Measurements from ENCODE around the gene WRAP73. TPM values are rescaled to one million over a fixed set of nuclear protein-coding genes. Genes with fewer than 3 reads are reported as not detected.
"Not testable (repeated sequence)": the region's sequence is repeated elsewhere in the genome, so short reads cannot be mapped to it uniquely, and the experiment has no call there.

The WRAP73 gene
- total RNA-seq, 1 experiment from 2014 or later, result 14.9 TPM

GRCh38 chr1:3590139-3590763 lies 59.7 kb downstream of the WRAP73 start:
- CTCF ChIA-PET, result no interaction called here
- H3K27me3 Mint-ChIP-seq (ENCODE audit: unreplicated experiment), result no peaks in the 10 kb centered on the region
- no TSS peak for BruUV-seq (replicated peaks)
- intact Hi-C loops (cut with micrococcal nuclease; ENCODE audit: unreplicated experiment), result no loop called here
- TF ChIP-seq CTCF (IDR thresholded peaks at IDR 0.05; ENCODE audit: unreplicated experiment), result no peak
- peaks cover 15% of the 10 kb centered on the region for H3K4me1 Mint-ChIP-seq (ENCODE audit: low read depth, unreplicated experiment)
- no peaks in the 10 kb centered on the region for H3K9me3 Mint-ChIP-seq (ENCODE audit: low read depth, unreplicated experiment)
- peaks cover 15% of the 10 kb centered on the region for H3K36me3 Mint-ChIP-seq (ENCODE audit: insufficient read depth, unreplicated experiment)
- no peak for DNase-seq
- no peak overlapping the region for H3K27ac Mint-ChIP-seq (ENCODE audit: unreplicated experiment)
- H3K4me3 Mint-ChIP-seq (ENCODE audit: low read depth, unreplicated experiment), result no peak overlapping the region

DNA sequence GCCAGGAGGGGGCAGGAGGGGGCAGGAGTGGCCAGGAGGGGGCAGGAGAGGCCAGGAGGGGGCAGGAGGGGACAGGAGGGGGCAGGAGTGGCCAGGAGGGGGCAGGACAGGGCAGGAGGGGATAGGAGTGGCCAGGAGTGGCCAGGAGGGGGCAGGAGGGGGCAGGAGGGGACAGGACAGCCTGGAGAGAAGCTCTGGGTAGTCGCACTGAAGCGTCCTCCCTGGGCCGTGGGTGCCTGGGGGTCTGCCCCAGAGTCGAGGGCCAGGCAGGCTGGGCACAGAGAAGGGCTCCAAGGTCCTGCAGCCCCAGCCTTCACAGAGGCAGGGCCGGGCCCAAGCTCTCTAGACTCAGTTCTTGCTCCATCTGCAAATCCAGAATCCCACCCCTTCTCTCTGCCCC lies 61.5 kb downstream of the WRAP73 start:
- intact Hi-C loops (cut with micrococcal nuclease; ENCODE audit: unreplicated experiment), result loop anchor here (2.0 kb wide), 1 partner anchor 26 kb away; no protein-coding TSS in a partner anchor
- Mint-ChIP-seq H3K27ac (ENCODE audit: unreplicated experiment) (no peak overlapping the region), H3K27me3 (ENCODE audit: unreplicated experiment) (no peaks in the 10 kb centered on the region), H3K9me3 (ENCODE audit: low read depth, unreplicated experiment) (no peaks in the 10 kb centered on the region), H3K4me3 (ENCODE audit: low read depth, unreplicated experiment) (no peak overlapping the region), H3K36me3 (ENCODE audit: insufficient read depth, unreplicated experiment) (peaks cover 22% of the 10 kb centered on the region), H3K4me1 (ENCODE audit: low read depth, unreplicated experiment) (peaks cover 15% of the 10 kb centered on the region)
- no TSS peak for BruUV-seq (replicated peaks)
- peak; percentile 16 for DNase-seq
- CTCF ChIA-PET, result interaction anchor here (0.6 to 2.3 kb wide), 4 partner anchors 27 to 115 kb away, joined by 3 to 26 read pairs (median 4); no protein-coding TSS in a partner anchor
- no peak for TF ChIP-seq CTCF (IDR thresholded peaks at IDR 0.05; ENCODE audit: unreplicated experiment)

DNA sequence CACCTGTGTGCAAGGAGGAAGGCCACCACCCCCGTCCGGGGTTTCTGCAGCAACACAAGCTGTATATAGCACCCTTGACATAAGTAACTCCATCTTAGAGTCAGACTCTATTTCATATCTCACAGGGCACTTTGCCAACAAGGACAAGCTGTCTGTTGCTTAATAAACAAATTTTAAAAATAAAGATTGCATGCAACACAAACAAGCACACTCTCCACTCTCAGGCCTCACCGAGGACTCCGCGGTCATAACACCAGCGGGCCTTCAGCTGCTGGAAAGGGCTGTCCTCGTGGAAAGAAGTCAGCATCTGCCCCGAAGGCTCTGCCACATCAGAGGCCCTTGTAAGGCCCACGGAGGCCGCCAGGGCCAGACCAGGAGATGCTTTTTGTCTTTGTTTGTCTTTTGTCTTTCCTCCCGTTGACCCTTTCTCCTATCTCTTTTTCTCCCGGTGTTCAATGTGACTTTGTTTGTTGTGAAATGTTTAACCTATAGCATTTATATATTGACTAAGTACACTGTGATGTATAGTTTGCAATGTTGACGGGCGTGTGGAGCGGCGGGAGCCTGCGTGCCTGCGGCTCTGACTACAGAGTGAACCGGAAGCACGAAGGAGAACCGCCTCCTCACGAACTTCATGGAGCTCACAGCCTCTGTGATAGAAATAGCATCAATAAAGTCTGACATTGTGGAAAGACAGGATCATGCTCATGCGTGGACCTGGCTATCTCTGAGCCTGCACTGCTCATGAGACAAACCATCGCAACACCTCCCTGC lies 62.7 kb downstream of the WRAP73 start:
- CTCF ChIA-PET, result interaction anchor here (0.6 to 2.3 kb wide), 4 partner anchors 17 to 134 kb away, joined by 3 to 26 read pairs (median 4); no protein-coding TSS in a partner anchor
- peak; percentile 20 for DNase-seq
- peaks cover 15% of the 10 kb centered on the region for H3K4me1 Mint-ChIP-seq (ENCODE audit: low read depth, unreplicated experiment)
- no peak overlapping the region for H3K4me3 Mint-ChIP-seq (ENCODE audit: low read depth, unreplicated experiment)
- H3K36me3 Mint-ChIP-seq (ENCODE audit: insufficient read depth, unreplicated experiment), result peaks cover 24% of the 10 kb centered on the region
- BruUV-seq (replicated peaks), result no TSS peak
- H3K27me3 Mint-ChIP-seq (ENCODE audit: unreplicated experiment), result no peaks in the 10 kb centered on the region
- no peak for TF ChIP-seq CTCF (IDR thresholded peaks at IDR 0.05; ENCODE audit: unreplicated experiment)
- no peaks in the 10 kb centered on the region for H3K9me3 Mint-ChIP-seq (ENCODE audit: low read depth, unreplicated experiment)
- H3K27ac Mint-ChIP-seq (ENCODE audit: unreplicated experiment), result peak overlapping the region; percentile 47
- intact Hi-C loops (cut with micrococcal nuclease; ENCODE audit: unreplicated experiment), result no loop called here

DNA sequence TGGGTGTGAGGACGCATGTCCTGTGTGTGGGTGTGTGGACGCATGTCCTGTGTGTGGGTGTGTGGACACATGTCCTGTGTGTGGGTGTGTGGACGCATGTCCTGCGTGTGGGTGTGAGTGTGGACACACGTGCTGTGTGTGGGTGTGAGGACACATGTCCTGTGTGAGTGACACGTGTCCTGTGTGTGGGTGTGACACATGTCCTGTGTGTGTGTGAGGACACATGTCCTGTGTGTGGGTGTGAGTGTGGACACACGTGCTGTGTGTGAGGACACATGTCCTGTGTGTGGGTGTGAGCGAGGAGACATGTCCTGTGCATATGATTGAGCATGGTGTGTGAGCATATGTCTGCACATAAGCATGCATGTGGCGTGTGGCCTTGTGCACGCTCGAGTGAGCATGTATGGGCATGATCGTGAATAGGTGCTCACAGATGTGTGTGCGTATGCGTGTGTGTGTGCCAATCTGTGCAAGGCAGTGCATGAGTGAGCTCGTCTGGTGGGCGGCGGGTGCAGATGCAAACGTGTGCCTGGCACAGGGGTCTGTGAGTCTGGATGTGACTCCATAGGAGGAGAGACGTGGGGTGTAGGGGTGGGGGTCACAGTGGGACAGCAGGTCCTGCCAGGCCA lies 63.8 kb downstream of the WRAP73 start:
- Mint-ChIP-seq H3K27me3 (ENCODE audit: unreplicated experiment) (no peaks in the 10 kb centered on the region), H3K4me1 (ENCODE audit: low read depth, unreplicated experiment) (peaks cover 15% of the 10 kb centered on the region), H3K4me3 (ENCODE audit: low read depth, unreplicated experiment) (no peak overlapping the region), H3K9me3 (ENCODE audit: low read depth, unreplicated experiment) (no peaks in the 10 kb centered on the region), H3K27ac (ENCODE audit: unreplicated experiment) (no peak overlapping the region), H3K36me3 (ENCODE audit: insufficient read depth, unreplicated experiment) (peaks cover 22% of the 10 kb centered on the region)
- DNase-seq, result no peak
- no peak for TF ChIP-seq CTCF (IDR thresholded peaks at IDR 0.05; ENCODE audit: unreplicated experiment)
- intact Hi-C loops (cut with micrococcal nuclease; ENCODE audit: unreplicated experiment), result no loop called here
- BruUV-seq (replicated peaks), result no TSS peak
- CTCF ChIA-PET, result interaction anchor here (0.8 kb wide), 1 partner anchor 149 kb away, joined by 5 read pairs; no protein-coding TSS in a partner anchor

- H3K27me3 Mint-ChIP-seq (ENCODE audit: unreplicated experiment); CTCF ChIA-PET; H3K27ac Mint-ChIP-seq (ENCODE audit: unreplicated experiment); H3K4me3 Mint-ChIP-seq (ENCODE audit: low read depth, unreplicated experiment); H3K9me3 Mint-ChIP-seq (ENCODE audit: low read depth, unreplicated experiment); intact Hi-C loops (cut with micrococcal nuclease; ENCODE audit: unreplicated experiment); BruUV-seq (replicated peaks); DNase-seq: not testable (repeated sequence)
- peaks cover 22% of the 10 kb centered on the region for H3K36me3 Mint-ChIP-seq (ENCODE audit: insufficient read depth, unreplicated experiment)
- peaks cover 15% of the 10 kb centered on the region for H3K4me1 Mint-ChIP-seq (ENCODE audit: low read depth, unreplicated experiment)
These were observed 64.5 kb downstream of the WRAP73 start for GRCh38 chr1:3585353-3585868.
